Large intestine (tissue), 12 donors: ENCODE data around the gene CAB39L. TPM values are rescaled to one million over a fixed set of nuclear protein-coding genes. Genes with fewer than 3 reads are reported as not detected.
A peak's percentile ranks its signal among the peaks of the same experiment; 100 is the strongest.

Experiments used
- DNase-seq, 2 donors: peaks; one replicate each; pipeline versions ENCODE4 v3.0.0 to v3.0.0-alpha.2; 2013
- H3K27ac ChIP-seq: one replicate; pipeline ENCODE4 v1.5.1; 2013; ENCODE audit warnings: low read length
- H3K27me3 ChIP-seq: 2 replicates; pipeline ENCODE4 v1.6.1; 2013; ENCODE audit warnings: low read length; ENCODE audit not compliant: control insufficient read depth, insufficient read depth
- H3K36me3 ChIP-seq: 2 replicates; pipeline ENCODE4 v1.6.1; 2013; ENCODE audit warnings: low read length; ENCODE audit not compliant: control insufficient read depth, insufficient read depth
- H3K4me1 ChIP-seq: one replicate; pipeline ENCODE4 v1.6.1; 2013; ENCODE audit warnings: low read length; ENCODE audit not compliant: control insufficient read depth, insufficient read depth
- H3K4me3 ChIP-seq: one replicate; pipeline ENCODE4 v1.5.1; 2013; ENCODE audit warnings: low read length
- H3K9me3 ChIP-seq: one replicate; pipeline ENCODE4 v1.6.1; 2013; ENCODE audit warnings: mild to moderate bottlenecking, low read depth, low read length, moderate library complexity; ENCODE audit not compliant: control insufficient read depth
- WGBS: methylation state at CpG from one replicate; pipeline ENCODE4 v1.1.5; 2013; ENCODE audit warnings: low lambda C conversion rate; ENCODE audit not compliant: insufficient coverage; 5-methylcytosine and 5-hydroxymethylcytosine counted together
- long read RNA-seq, 11 donors: transcript quantifications; one replicate each; lab custom pipeline, GENCODE V29; 2026
- polyA plus RNA-seq: library from polyadenylated mRNA; unstranded; fragments of 120-200 nt; gene quantifications from one replicate; pipeline ENCODE4 v1.2.1, GENCODE V29; 2013

The CAB39L gene
- 7.8 TPM for polyA plus RNA-seq
- long read RNA-seq, donor 1, partial matches to known transcripts = 0 of 1 reads
- long read RNA-seq, donor 1, other reads (novel, unspliced or antisense) = 0 of 1 reads
- long read RNA-seq, donor 2, partial matches to known transcripts = 0 of 2 reads
- long read RNA-seq, donor 2, other reads (novel, unspliced or antisense) = 0 of 2 reads
- long read RNA-seq, donor 3 = 0 reads
- long read RNA-seq, donor 4 = 0 reads
- long read RNA-seq, donor 5, partial matches to known transcripts = 0 of 1 reads
- long read RNA-seq, donor 5, other reads (novel, unspliced or antisense) = 0 of 1 reads
- long read RNA-seq, donor 6 = 0 reads
- long read RNA-seq, donor 7, partial matches to known transcripts = 6 of 8 reads
- long read RNA-seq, donor 7, other reads (novel, unspliced or antisense) = 0 of 8 reads
- long read RNA-seq, donor 8, partial matches to known transcripts = 0 of 1 reads
- long read RNA-seq, donor 8, other reads (novel, unspliced or antisense) = 0 of 1 reads
- long read RNA-seq, donor 9, partial matches to known transcripts = 0 of 1 reads
- long read RNA-seq, donor 9, other reads (novel, unspliced or antisense) = 0 of 1 reads
- long read RNA-seq, donor 10, partial matches to known transcripts = 0 of 1 reads
- long read RNA-seq, donor 10, other reads (novel, unspliced or antisense) = 0 of 1 reads
- long read RNA-seq, donor 11, partial matches to known transcripts = 0 of 1 reads
- long read RNA-seq, donor 11, other reads (novel, unspliced or antisense) = 0 of 1 reads

GRCh38 chr13:49443704-49444523, at the start of gene CAB39L, which contains the start of gene SETDB2:
Gene CAB39L, minus strand, starts transcription at chr13:49444064. Its CDS starts 61,154 bp downstream, at chr13:49382910.
Gene SETDB2, plus strand, starts transcription at chr13:49444274. Its CDS starts 7,620 bp downstream, at chr13:49451894.
- peak within 1 kb of the TSS; percentile 96 for H3K27ac ChIP-seq
- peak; percentile 99 to 100 for DNase-seq
- no peaks in the 10 kb centered on the region for H3K27me3 ChIP-seq
- H3K4me3 ChIP-seq = peak within 1 kb of the TSS; percentile 80
- no peaks in the 10 kb centered on the region for H3K9me3 ChIP-seq
- no peaks in the 10 kb centered on the region for H3K36me3 ChIP-seq
- no CpG with 5 or more reads among the region's 53 CpGs for WGBS
- H3K4me1 ChIP-seq = peaks cover 2% of the 10 kb centered on the region

- H3K27ac ChIP-seq = no peak overlapping the region
- H3K27me3 ChIP-seq = no peaks in the 10 kb centered on the region
- no peak overlapping the region for H3K4me3 ChIP-seq
- peaks cover 33% of the 10 kb centered on the region for H3K36me3 ChIP-seq
- no peaks in the 10 kb centered on the region for H3K4me1 ChIP-seq
- no peak for DNase-seq
- H3K9me3 ChIP-seq = no peaks in the 10 kb centered on the region
- 70% methylated on average over 2 of the region's 2 CpGs for WGBS
Observed at GRCh38 chr13:49488563-49488962, 44.7 kb upstream of the CAB39L start.

- H3K4me1 ChIP-seq = no peaks in the 10 kb centered on the region
- H3K27ac ChIP-seq = no peak overlapping the region
- no peaks in the 10 kb centered on the region for H3K27me3 ChIP-seq
- H3K9me3 ChIP-seq = no peaks in the 10 kb centered on the region
- peaks cover 62% of the 10 kb centered on the region for H3K36me3 ChIP-seq
- DNase-seq = no peak
- 90% methylated on average over 2 of the region's 5 CpGs for WGBS
- H3K4me3 ChIP-seq = no peak overlapping the region
Observed at GRCh38 chr13:49481788-49482187, 37.9 kb upstream of the CAB39L start.

- Histone ChIP-seq H3K9me3 (no peaks in the 10 kb centered on the region), H3K27me3 (no peaks in the 10 kb centered on the region), H3K27ac (no peak overlapping the region), H3K36me3 (peaks cover 56% of the 10 kb centered on the region), H3K4me1 (no peaks in the 10 kb centered on the region), H3K4me3 (no peak overlapping the region)
- DNase-seq = no peak
- 80% methylated on average over 2 of the region's 7 CpGs for WGBS
Observed at GRCh38 chr13:49476529-49476928, 32.7 kb upstream of the CAB39L start.

- H3K4me1 ChIP-seq = no peaks in the 10 kb centered on the region
- H3K27ac ChIP-seq = no peak overlapping the region
- H3K27me3 ChIP-seq = no peaks in the 10 kb centered on the region
- DNase-seq = no peak
- no peaks in the 10 kb centered on the region for H3K9me3 ChIP-seq
- 100% methylated on average over 1 of the region's 1 CpG for WGBS
- H3K36me3 ChIP-seq = peaks cover 40% of the 10 kb centered on the region
- H3K4me3 ChIP-seq = no peak overlapping the region
Observed at GRCh38 chr13:49472186-49472585, 28.3 kb upstream of the CAB39L start.

GRCh38 chr13:49466292-49466838, 22.5 kb upstream of the CAB39L start:
- H3K27ac ChIP-seq = peak overlapping the region; percentile 57
- peaks cover 42% of the 10 kb centered on the region for H3K36me3 ChIP-seq
- no peak overlapping the region for H3K4me3 ChIP-seq
- WGBS = 20% methylated on average over 1 of the region's 5 CpGs
- H3K27me3 ChIP-seq = no peaks in the 10 kb centered on the region
- peak; percentile 16 to 63 for DNase-seq
- H3K9me3 ChIP-seq = peaks cover 12% of the 10 kb centered on the region
- no peaks in the 10 kb centered on the region for H3K4me1 ChIP-seq

- WGBS = 92% methylated on average over 2 of the region's 4 CpGs
- Histone ChIP-seq H3K4me1 (no peaks in the 10 kb centered on the region), H3K36me3 (peaks cover 36% of the 10 kb centered on the region), H3K27me3 (no peaks in the 10 kb centered on the region), H3K4me3 (no peak overlapping the region), H3K27ac (no peak overlapping the region), H3K9me3 (peaks cover 12% of the 10 kb centered on the region)
- DNase-seq = no peak
Observed at GRCh38 chr13:49464621-49465325, 20.9 kb upstream of the CAB39L start.

- no peak for DNase-seq
- H3K27me3 ChIP-seq = no peaks in the 10 kb centered on the region
- peaks cover 12% of the 10 kb centered on the region for H3K9me3 ChIP-seq
- no peaks in the 10 kb centered on the region for H3K4me1 ChIP-seq
- no peak overlapping the region for H3K4me3 ChIP-seq
- WGBS = no CpG with 5 or more reads among the region's 1 CpG
- peaks cover 33% of the 10 kb centered on the region for H3K36me3 ChIP-seq
- H3K27ac ChIP-seq = no peak overlapping the region
Observed at GRCh38 chr13:49464085-49464484, 20.2 kb upstream of the CAB39L start.

GRCh38 chr13:49459580-49459979, 15.7 kb upstream of the CAB39L start:
- Histone ChIP-seq H3K4me1 (no peaks in the 10 kb centered on the region), H3K36me3 (peaks cover 29% of the 10 kb centered on the region), H3K27ac (no peak overlapping the region), H3K4me3 (no peak overlapping the region), H3K9me3 (peaks cover 12% of the 10 kb centered on the region), H3K27me3 (no peaks in the 10 kb centered on the region)
- DNase-seq = no peak
- WGBS = 100% methylated on average over 1 of the region's 1 CpG
